HEK293T (cell line): ENCODE results near the gene KRTAP22-1.

ENCODE experiments used
- ARNT ChIP-seq: fragments of 450-650 bp; IDR thresholded peaks from 2 replicates; pipeline ENCODE4 v1.6.1; 2017; ENCODE audit warnings: mild to moderate bottlenecking
- BHLHE40 ChIP-seq: fragments of 450-650 bp; IDR thresholded peaks from 2 replicates; pipeline ENCODE4 v1.6.1; 2016; ENCODE audit warnings: mild to moderate bottlenecking, moderate library complexity, borderline replicate concordance
- ELF4 ChIP-seq: fragments of 450-650 bp; IDR thresholded peaks from 2 replicates; pipeline ENCODE4 v1.6.1; 2017; ENCODE audit warnings: antibody characterized with exemption
- FOXK2 ChIP-seq: fragments of 450-650 bp; IDR thresholded peaks from 2 replicates; pipeline ENCODE4 v1.6.1; 2016; ENCODE audit warnings: mild to moderate bottlenecking
- FOXM1 ChIP-seq: fragments of 450-650 bp; IDR thresholded peaks from 2 replicates; pipeline ENCODE4 v1.6.1; 2017; ENCODE audit warnings: mild to moderate bottlenecking, borderline replicate concordance
- HDGF ChIP-seq: fragments of 450-650 bp; IDR thresholded peaks from 2 replicates; pipeline ENCODE4 v1.6.1; 2017; ENCODE audit warnings: antibody characterized with exemption, borderline replicate concordance
- L3MBTL2 ChIP-seq: fragments of 450-650 bp; conservative IDR thresholded peaks from 2 replicates; pipeline ENCODE4 v1.6.1; 2016; ENCODE audit warnings: mild to moderate bottlenecking
- LEF1 ChIP-seq: fragments of 450-650 bp; IDR thresholded peaks from 2 replicates; pipeline ENCODE4 v1.6.1; 2017; ENCODE audit warnings: mild to moderate bottlenecking, borderline replicate concordance
- NFRKB ChIP-seq: fragments of 450-650 bp; IDR thresholded peaks from 2 replicates; pipeline ENCODE4 v1.6.1; 2016; ENCODE audit warnings: mild to moderate bottlenecking, moderate library complexity
- PKNOX1 ChIP-seq: fragments of 450-650 bp; IDR thresholded peaks from 2 replicates; pipeline ENCODE4 v1.6.1; 2016
- SP1 ChIP-seq: fragments of 450-650 bp; IDR thresholded peaks from 2 replicates; pipeline ENCODE4 v1.6.1; 2017
- SUZ12 ChIP-seq: fragments of 450-650 bp; IDR thresholded peaks from 2 replicates; pipeline ENCODE4 v1.6.1; 2016; ENCODE audit warnings: mild to moderate bottlenecking
- TARDBP ChIP-seq: fragments of 450-650 bp; IDR thresholded peaks from 2 replicates; pipeline ENCODE4 v1.6.1; 2016
- ZNF384 ChIP-seq: fragments of 450-650 bp; IDR thresholded peaks from 2 replicates; pipeline ENCODE4 v1.6.1; 2016

DNA sequence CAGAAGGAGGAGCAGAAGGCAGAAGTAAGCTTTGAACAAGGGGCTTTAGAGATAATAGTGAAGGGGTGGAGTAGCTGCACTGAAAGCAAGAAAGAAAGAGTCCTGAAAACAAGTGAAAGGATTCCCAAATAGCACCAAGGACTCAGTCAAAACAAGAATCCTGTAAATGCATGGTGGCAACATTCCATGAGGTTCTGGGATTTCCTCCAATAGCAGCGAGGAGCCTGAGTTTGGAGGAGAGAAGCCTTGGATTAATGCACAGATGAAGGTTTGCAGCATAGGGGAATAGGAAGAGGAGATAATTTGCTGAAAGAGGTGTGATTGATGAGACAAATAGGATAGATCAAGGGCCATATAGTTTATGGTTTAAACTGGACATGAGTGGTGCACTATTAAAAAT lies 21.5 kb upstream of the KRTAP22-1 start:
- no peak for TF ChIP-seq TARDBP
- no peak for TF ChIP-seq LEF1
- TF ChIP-seq FOXK2, result no peak
- TF ChIP-seq FOXM1, result no peak
- no peak for TF ChIP-seq NFRKB
- no peak for TF ChIP-seq BHLHE40
- no peak for TF ChIP-seq SP1
- TF ChIP-seq ZNF384, result no peak
- no peak for TF ChIP-seq PKNOX1
- TF ChIP-seq HDGF, result no peak
- TF ChIP-seq ELF4, result no peak
- no peak for TF ChIP-seq SUZ12
- no peak for TF ChIP-seq L3MBTL2
- TF ChIP-seq ARNT, result no peak
